MM.1S (cell line): ENCODE data around the gene FOXN1.

Experiments
- DNase-seq: peaks from one replicate; pipeline ENCODE4 v3.0.0-alpha.2; 2015
- H2AFZ ChIP-seq: fragments of 300-600 bp; sonication (generic); 2 replicates; pipeline ENCODE4 v1.6.0; 2016; ENCODE audit warnings: antibody characterized with exemption, low read length
- H3F3A ChIP-seq: fragments of 300-600 bp; sonication (generic); 2 replicates; pipeline ENCODE4 v1.6.1; 2016; ENCODE audit warnings: mild to moderate bottlenecking, antibody characterized with exemption, low read length, moderate library complexity, mixed read lengths; ENCODE audit not compliant: insufficient read depth
- H3K27ac ChIP-seq: fragments of 300-600 bp; sonication (generic); 2 replicates; pipeline ENCODE4 v1.5.1; 2016; ENCODE audit warnings: mild to moderate bottlenecking, low read length
- H3K27me3 ChIP-seq: fragments of 300-600 bp; sonication (generic); replicated peaks from 2 replicates; pipeline ENCODE4 v1.6.0; 2016; ENCODE audit warnings: low read length; ENCODE audit not compliant: insufficient read depth
- H3K36me3 ChIP-seq: fragments of 300-600 bp; sonication (generic); replicated peaks from 2 replicates; pipeline ENCODE4 v1.6.1; 2016; ENCODE audit warnings: mild to moderate bottlenecking, low read length, mixed read lengths; ENCODE audit not compliant: insufficient read depth
- H3K4me1 ChIP-seq: fragments of 300-600 bp; sonication (generic); 2 replicates; pipeline ENCODE4 v1.6.1; 2016; ENCODE audit warnings: low read length, mixed read lengths
- H3K4me2 ChIP-seq: fragments of 300-600 bp; sonication (generic); 2 replicates; pipeline ENCODE4 v1.6.0; 2016; ENCODE audit warnings: low read depth, low read length
- H3K4me3 ChIP-seq: fragments of 300-600 bp; sonication (generic); 2 replicates; pipeline ENCODE4 v1.5.1; 2016; ENCODE audit warnings: low read length, mixed read lengths
- H3K79me2 ChIP-seq: fragments of 300-600 bp; sonication (generic); 2 replicates; pipeline ENCODE4 v1.6.1; 2016; ENCODE audit warnings: mixed run types, low read length, mixed read lengths
- H3K9ac ChIP-seq: fragments of 300-600 bp; sonication (generic); 2 replicates; pipeline ENCODE4 v1.6.1; 2016; ENCODE audit warnings: low read length, mixed read lengths
- H3K9me2 ChIP-seq: fragments of 300-600 bp; sonication (generic); replicated peaks from 2 replicates; pipeline ENCODE4 v1.6.1; 2016; ENCODE audit warnings: mild to moderate bottlenecking, low read length, mixed read lengths; ENCODE audit not compliant: insufficient read depth
- H3K9me3 ChIP-seq: fragments of 300-600 bp; sonication (generic); replicated peaks from 2 replicates; pipeline ENCODE4 v1.6.1; 2016; ENCODE audit warnings: mild to moderate bottlenecking, low read length, mixed read lengths; ENCODE audit not compliant: insufficient read depth
- H4K20me1 ChIP-seq: fragments of 300-600 bp; sonication (generic); 2 replicates; pipeline ENCODE4 v1.6.1; 2016; ENCODE audit warnings: mild to moderate bottlenecking, low read length, moderate library complexity, mixed read lengths; ENCODE audit not compliant: insufficient read depth
- EZH2 ChIP-seq: fragments of 300-600 bp; sonication (generic); optimal IDR thresholded peaks from 2 replicates; pipeline ENCODE3; 2017; ENCODE audit warnings: low read depth, mild to moderate bottlenecking, antibody characterized with exemption, low read length, mixed read lengths
- EZH2phosphoT487 ChIP-seq: fragments of 300-600 bp; sonication (generic); IDR thresholded peaks from 2 replicates; pipeline ENCODE4 v1.6.1; 2018; ENCODE audit warnings: antibody characterized with exemption, low read length
- TF ChIP-seq, protein P1 (sequence below): fragments of 300-600 bp; sonication (generic); IDR thresholded peaks from 2 replicates; pipeline ENCODE4 v1.5.1; 2016; ENCODE audit warnings: antibody characterized with exemption, low read length, mixed read lengths

Gene FOXN1

DNA sequence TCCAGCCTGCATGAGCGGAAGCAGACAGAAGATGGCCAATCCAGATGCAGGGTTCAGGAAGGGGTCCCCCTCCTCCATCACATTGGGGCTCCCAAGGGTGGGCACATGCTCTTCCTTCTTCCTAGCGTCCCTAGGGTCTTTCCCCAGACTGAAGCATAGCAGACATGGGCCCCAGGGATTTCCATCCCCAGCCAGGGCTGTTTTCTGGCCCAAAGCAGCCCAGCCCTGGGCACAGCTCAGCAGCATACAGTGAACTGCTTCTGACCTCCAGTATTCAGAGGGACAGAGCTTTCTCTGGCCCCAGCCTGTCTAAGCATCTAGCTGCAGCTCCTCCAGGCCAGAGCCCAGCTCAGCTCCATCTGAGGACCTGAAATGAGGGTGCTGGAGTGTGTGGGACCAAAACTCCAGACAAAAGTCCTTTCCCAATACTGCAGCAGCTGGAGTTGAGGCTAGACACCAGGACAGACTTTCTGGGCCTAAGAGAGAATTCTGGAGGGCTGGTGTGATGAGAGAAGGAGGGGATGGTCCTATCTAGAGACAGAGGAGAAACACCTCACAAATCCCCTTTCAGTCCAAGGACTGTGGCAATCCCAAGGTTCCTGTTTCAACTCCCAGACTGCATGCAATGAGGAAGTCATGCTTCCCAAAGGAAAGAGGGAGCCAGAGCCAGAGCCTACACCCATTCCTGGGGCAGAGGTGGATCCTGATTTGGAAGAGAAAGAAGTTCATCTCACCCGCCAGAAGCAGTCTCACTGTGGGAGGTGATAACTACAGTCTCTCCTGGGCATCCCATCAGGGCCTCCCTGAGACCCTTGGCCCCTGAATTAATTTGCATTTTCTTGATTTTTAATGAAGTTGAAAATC lies 4.5 kb upstream of the FOXN1 start:
- Histone ChIP-seq H3K27ac (no peak overlapping the region), H3K4me3 (no peak overlapping the region), H3K4me1 (no peaks in the 10 kb centered on the region), H3F3A (no peaks in the 10 kb centered on the region), H2AFZ (no peak overlapping the region), H3K79me2 (no peaks in the 10 kb centered on the region), H3K4me2 (no peak overlapping the region), H3K9me2 (no peaks in the 10 kb centered on the region), H3K9me3 (no peaks in the 10 kb centered on the region), H3K9ac (no peak overlapping the region), H4K20me1 (no peaks in the 10 kb centered on the region), H3K36me3 (no peaks in the 10 kb centered on the region), H3K27me3 (peaks cover 89% of the 10 kb centered on the region)
- TF ChIP-seq EZH2phosphoT487 (no peak), EZH2 (no peak)
- TF ChIP-seq, protein P1, sequence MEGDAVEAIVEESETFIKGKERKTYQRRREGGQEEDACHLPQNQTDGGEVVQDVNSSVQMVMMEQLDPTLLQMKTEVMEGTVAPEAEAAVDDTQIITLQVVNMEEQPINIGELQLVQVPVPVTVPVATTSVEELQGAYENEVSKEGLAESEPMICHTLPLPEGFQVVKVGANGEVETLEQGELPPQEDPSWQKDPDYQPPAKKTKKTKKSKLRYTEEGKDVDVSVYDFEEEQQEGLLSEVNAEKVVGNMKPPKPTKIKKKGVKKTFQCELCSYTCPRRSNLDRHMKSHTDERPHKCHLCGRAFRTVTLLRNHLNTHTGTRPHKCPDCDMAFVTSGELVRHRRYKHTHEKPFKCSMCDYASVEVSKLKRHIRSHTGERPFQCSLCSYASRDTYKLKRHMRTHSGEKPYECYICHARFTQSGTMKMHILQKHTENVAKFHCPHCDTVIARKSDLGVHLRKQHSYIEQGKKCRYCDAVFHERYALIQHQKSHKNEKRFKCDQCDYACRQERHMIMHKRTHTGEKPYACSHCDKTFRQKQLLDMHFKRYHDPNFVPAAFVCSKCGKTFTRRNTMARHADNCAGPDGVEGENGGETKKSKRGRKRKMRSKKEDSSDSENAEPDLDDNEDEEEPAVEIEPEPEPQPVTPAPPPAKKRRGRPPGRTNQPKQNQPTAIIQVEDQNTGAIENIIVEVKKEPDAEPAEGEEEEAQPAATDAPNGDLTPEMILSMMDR, result no peak
- DNase-seq, result no peak

DNA sequence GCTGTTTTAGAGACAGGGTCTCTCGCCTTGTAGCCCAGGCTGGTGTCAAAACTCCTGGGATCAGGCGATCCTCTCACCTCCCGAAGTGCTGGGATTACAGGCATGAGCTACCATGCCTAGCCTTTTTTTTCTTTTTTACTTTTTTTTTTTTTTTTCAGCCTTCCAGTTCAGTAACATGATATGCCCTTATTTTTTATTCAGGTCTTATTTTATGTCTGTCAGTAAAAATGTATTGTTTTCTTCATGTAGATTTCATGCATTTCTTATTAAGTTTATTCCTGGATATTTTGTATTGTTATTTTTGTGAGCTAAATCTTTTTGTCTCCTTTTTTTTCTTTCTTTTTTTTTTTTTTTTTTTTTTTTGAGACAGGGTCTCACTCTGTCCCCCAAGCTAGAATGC lies 2.7 kb upstream of the FOXN1 start:
- Histone ChIP-seq H3K4me1 (no peaks in the 10 kb centered on the region), H3F3A (no peaks in the 10 kb centered on the region)
- DNase-seq, result no peak

DNA sequence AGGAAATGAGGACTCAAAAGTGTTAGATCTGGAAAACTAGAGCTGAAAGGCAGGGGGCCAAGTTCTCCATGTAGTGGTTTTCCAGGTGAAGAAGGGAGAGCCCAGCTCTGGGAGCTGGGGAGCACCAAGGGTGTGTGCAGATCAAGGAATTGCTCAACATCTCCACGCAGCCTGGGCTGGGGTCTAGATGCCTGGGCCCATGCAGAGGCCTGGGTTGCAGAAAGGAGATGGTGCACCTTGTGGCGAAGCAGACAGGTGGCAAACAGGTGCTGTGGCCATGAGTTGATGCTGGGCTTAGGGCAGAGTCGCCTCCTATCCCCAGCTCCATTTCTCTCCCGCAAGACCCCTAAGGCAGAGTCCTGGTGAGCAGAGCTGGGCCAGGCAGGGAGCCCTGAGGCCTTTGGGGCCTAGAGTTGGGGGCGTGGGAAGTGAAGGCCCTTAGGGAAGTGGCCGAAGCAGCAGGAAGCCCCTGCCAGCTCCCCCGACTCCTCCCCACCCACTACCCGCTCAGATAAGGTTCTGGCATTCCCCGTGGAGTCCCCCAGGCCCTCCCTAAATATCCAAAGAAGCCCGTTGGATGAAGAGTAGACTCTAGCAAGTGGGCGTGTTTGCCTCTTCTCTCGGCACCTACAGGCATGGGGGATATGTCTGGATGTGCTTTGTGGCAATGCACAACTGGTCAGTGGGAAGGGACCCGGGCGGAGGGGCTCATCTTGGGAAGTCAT lies 777 bp downstream of the FOXN1 start:
- Histone ChIP-seq H2AFZ (no peak overlapping the region), H3K4me2 (no peak overlapping the region), H3K27ac (no peak overlapping the region), H4K20me1 (no peaks in the 10 kb centered on the region), H3K9me2 (no peaks in the 10 kb centered on the region), H3F3A (no peaks in the 10 kb centered on the region), H3K4me1 (no peaks in the 10 kb centered on the region), H3K79me2 (no peaks in the 10 kb centered on the region), H3K9me3 (no peaks in the 10 kb centered on the region), H3K36me3 (no peaks in the 10 kb centered on the region), H3K9ac (no peak overlapping the region), H3K27me3 (peaks cover 96% of the 10 kb centered on the region), H3K4me3 (no peak overlapping the region)
- TF ChIP-seq, protein P1, result no peak
- TF ChIP-seq EZH2, result no peak
- no peak for TF ChIP-seq EZH2phosphoT487
- no peak for DNase-seq

More for the DNA sequence above, 2.7 kb upstream of the FOXN1 start:
- no peak overlapping the region for H3K4me2 ChIP-seq
- no peak overlapping the region for H2AFZ ChIP-seq
- H3K9me3 ChIP-seq, result no peaks in the 10 kb centered on the region
- H3K36me3 ChIP-seq, result no peaks in the 10 kb centered on the region
- H3K27ac ChIP-seq, result no peak overlapping the region
- H3K9me2 ChIP-seq, result no peaks in the 10 kb centered on the region
- no peaks in the 10 kb centered on the region for H3K79me2 ChIP-seq
- TF ChIP-seq, protein P1, result no peak
- TF ChIP-seq EZH2 (no peak), EZH2phosphoT487 (no peak)
- H3K27me3 ChIP-seq, result peaks cover 90% of the 10 kb centered on the region
- H3K4me3 ChIP-seq, result no peak overlapping the region
- no peaks in the 10 kb centered on the region for H4K20me1 ChIP-seq
- no peak overlapping the region for H3K9ac ChIP-seq
